HG03060 (cell line): Measurements from ENCODE around the gene SNX14.
"Not testable (repeated sequence)": the region's sequence is repeated elsewhere in the genome, so short reads cannot be mapped to it uniquely, and the experiment has no call there.

ENCODE experiments used
- ATAC-seq: cut with Tn5 transposase; IDR thresholded peaks from one replicate; pipeline ENCODE4 v1.9.1; 2021; ENCODE audit warnings: low read depth, moderate number of reproducible peaks; ENCODE audit not compliant: unreplicated experiment

The SNX14 gene

GRCh38 chr6:85592033-85592432 lies 1.6 kb downstream of the SNX14 start:
- no peak for ATAC-seq

- no peak for ATAC-seq
Observed at GRCh38 chr6:85591207-85591606, 2.5 kb downstream of the SNX14 start.

GRCh38 chr6:85585741-85586140 lies 7.9 kb downstream of the SNX14 start:
- no peak for ATAC-seq

- not testable (repeated sequence) for ATAC-seq
Observed at GRCh38 chr6:85582832-85583231, 10.8 kb downstream of the SNX14 start.

GRCh38 chr6:85581572-85581971 lies 12.1 kb downstream of the SNX14 start:
- ATAC-seq = no peak

- ATAC-seq = peak; percentile 77
Observed at GRCh38 chr6:85580878-85581267, 12.8 kb downstream of the SNX14 start.

- no peak for ATAC-seq
Observed at GRCh38 chr6:85580118-85580877, 13.4 kb downstream of the SNX14 start.

- ATAC-seq = no peak
Observed at GRCh38 chr6:85579581-85579980, 14.1 kb downstream of the SNX14 start.

- ATAC-seq = no peak
Observed at GRCh38 chr6:85576476-85576875, 17.2 kb downstream of the SNX14 start.

- no peak for ATAC-seq
Observed at GRCh38 chr6:85574932-85575598, 18.6 kb downstream of the SNX14 start.

GRCh38 chr6:85569323-85569722 lies 24.3 kb downstream of the SNX14 start:
- ATAC-seq = no peak

- ATAC-seq = no peak
Observed at GRCh38 chr6:85568411-85568810, 25.2 kb downstream of the SNX14 start.

GRCh38 chr6:85565736-85566135 lies 27.9 kb downstream of the SNX14 start:
- no peak for ATAC-seq

- ATAC-seq = not testable (repeated sequence)
Observed at GRCh38 chr6:85564223-85564622, 29.4 kb downstream of the SNX14 start.

- ATAC-seq = no peak
Observed at GRCh38 chr6:85561750-85562357, 31.8 kb downstream of the SNX14 start.

- ATAC-seq = no peak
Observed at GRCh38 chr6:85556992-85557668, 36.5 kb downstream of the SNX14 start.

GRCh38 chr6:85552652-85553051 lies 41.0 kb downstream of the SNX14 start:
- no peak for ATAC-seq

GRCh38 chr6:85551264-85551663 lies 42.4 kb downstream of the SNX14 start:
- no peak for ATAC-seq

GRCh38 chr6:85547719-85548118 lies 45.9 kb downstream of the SNX14 start:
- no peak for ATAC-seq

GRCh38 chr6:85544776-85545175 lies 48.9 kb downstream of the SNX14 start:
- ATAC-seq = no peak

- no peak for ATAC-seq
Observed at GRCh38 chr6:85537055-85537494, 56.6 kb downstream of the SNX14 start.
